HG03354 (cell line): ENCODE results near the gene OR52A5.

Source experiments
- ATAC-seq: cut with Tn5 transposase; IDR thresholded peaks from one replicate; pipeline ENCODE4 v1.9.1; 2021; ENCODE audit warnings: mild to moderate bottlenecking; ENCODE audit not compliant: unreplicated experiment, poor library complexity, severe bottlenecking

Gene OR52A5

DNA sequence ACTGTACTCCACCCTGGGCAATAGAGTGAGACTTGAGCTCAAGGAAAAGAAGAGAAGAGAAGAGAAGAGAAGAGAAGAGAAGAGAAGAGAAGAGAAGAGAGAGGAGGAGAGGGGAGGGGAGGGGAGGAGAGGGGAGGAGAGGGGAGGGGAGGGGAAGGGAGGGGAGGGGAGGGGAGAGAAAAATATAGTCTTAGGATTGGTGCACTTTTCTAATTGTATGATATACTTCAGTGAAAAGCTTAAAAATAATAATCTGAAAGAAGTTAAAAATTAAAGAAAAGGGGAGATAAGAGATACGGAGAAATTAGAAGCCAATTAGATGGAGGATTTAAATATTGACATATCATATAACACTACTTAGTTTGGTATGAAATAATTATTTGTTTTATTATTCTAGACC, 19.3 kb downstream of the OR52A5 start:
- ATAC-seq: no peak

DNA sequence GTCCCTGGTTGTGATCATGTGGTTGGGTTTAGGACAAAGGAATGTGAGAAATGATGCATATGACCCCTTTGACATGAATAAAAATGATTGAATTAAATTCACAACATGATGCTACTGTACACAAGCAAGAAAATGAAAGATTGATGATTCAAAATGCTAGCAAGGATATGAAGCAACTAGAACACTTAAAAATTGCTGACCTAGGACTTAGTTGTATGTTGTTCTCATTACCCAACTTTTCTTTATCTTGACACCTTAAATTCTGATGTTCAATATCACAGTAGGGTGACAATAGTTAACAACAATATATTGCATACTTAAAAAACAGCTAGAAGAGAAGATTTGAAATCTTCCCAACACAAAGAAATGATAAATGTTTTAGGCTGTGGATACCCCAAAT, 20.6 kb downstream of the OR52A5 start:
- no peak for ATAC-seq

DNA sequence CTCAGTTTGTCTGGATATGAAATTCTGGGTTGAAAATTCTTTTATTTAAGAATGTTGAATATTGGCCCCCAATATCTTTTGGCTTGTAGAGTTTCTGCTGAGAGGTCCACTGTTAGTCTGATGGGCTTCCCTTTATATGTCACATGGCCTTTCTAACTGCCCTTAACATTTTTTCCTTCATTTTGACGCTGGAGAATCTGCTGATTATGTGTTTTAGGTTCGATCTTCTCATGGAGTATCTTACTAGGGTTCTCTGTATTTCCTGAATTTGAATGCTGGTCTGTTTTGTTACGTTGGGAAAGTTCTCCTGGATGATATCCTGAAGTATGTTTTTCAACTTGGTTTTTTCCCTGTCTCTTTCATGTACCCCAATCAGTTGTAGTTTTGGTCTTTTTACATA, 22.8 kb downstream of the OR52A5 start:
- no peak for ATAC-seq

DNA sequence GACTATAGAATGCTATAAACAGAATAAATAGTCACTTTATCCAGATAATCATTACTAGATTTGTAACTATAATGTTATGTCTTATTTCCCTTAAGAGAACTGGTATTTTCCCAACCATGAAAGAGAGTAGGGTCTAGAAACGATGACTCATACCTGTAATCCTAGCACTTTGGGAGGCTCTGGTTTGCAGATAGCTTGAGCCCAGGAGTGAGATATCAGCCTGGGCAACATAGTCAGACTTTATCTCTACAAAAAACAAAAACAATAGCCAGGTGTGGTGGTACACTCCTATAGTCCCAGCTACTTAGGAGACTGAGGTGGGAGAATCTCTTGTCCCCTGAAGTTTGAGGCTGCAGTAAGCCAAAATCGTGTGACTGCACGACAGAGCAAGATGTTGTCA, 30.9 kb downstream of the OR52A5 start:
- no peak for ATAC-seq

DNA sequence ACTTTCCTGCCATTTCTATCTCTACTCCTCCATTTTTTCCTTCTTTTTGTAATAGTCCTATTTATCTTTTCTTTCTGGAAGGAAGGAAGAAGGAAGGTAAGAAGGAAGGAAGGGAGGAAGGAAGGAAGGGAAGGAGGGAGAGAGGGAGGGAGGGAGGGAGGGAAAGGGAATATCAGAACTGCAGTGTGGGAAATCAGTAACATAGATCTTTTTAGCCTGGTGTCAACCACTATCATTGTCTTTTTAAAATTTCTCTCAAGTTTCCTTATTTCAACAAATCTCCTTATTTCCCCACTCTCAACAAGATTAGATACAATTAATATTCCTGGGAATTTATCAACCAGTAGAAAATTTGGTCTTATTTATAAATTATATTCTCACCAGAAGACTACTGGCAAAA, 35.1 kb downstream of the OR52A5 start:
- no peak for ATAC-seq

DNA sequence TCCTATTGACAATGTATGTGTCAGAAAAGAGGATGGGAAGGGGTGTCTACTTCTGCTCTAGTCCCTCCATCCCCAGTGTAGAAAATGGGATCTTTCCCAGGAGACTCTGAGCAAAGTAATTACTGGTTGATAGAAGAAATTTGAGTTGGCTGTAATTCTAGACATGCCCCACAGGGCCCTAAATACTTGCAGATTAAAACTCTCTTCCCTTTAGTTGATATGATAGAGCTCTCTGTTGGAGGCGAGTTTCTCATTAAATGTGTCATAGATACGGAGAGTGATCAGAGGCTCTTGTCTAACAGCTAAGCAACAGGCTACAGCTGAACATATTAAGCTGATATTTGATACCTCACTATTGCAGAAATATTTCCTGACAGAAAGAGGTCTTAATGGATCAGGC, 35.9 kb downstream of the OR52A5 start:
- no peak for ATAC-seq

DNA sequence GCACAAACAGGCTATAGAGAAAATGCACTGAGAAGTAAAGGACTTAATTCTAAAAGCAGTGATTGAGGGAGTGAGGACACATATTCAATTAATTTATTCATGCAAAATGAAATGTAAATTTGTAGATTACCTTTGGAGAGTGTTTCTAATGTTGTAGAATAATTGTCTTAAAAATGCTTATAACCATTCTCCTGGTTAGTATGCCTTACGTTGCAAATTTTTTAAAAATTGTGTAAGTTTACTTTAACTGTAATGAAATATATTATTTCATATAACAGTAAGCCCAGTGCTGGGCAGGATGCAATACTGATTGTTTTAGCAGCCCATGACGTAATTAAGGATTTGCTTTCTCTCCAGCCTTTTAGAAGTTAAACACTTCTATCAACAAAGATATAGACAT, 42.1 kb downstream of the OR52A5 start:
- no peak for ATAC-seq

DNA sequence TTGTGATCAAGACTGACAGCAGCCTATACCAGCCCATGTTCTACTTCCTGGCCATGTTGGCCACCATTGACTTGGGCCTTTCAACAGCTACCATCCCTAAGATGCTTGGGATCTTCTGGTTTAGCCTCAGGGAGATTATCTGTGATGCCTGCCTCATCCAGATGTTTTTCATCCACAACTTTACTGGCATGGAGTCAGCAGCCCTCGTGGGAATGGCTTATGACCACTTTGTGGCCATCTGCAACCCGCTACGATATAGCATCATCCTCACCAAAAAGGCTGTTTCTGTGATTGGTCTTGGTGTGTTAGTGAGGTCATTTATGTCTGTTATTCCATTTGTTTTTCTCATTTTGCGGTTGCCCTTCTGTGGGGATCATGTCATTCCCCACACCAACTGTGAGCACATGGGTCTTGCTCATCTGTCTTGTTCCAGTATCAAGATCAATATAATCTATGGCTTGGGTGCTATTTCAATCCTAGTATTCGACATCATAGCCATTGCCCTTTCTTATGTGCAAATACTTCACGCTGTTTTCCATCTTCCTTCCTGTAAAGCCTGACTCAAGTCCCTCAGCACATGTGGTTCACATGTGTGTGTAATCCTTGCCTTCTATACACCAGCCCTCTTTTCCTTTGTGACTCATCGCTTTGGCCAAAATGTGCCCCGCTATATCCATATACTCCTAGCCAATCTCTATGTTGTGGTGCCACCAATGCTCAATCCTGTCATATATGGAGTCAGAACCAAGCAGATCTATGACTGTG, 45.2 kb downstream of the OR52A5 start:
- ATAC-seq: no peak

DNA sequence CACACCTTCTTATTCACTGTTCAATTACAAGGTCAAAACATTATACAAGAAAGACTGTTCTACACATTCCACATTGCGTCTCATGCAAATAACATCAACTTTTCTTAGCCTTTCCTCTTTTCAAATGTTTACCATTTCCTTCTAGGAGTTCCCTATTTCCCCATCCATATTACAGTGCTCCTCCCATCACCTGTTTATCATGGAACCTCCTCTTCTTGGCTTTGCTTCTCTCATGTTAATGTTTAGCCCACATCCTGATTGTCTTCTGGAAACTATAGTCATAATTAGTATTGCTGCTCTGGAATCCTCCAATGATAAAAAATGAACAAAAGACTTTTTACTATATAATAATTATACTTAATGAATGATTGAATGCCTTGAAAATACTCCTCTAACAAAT, 47.5 kb downstream of the OR52A5 start:
- ATAC-seq: no peak

DNA sequence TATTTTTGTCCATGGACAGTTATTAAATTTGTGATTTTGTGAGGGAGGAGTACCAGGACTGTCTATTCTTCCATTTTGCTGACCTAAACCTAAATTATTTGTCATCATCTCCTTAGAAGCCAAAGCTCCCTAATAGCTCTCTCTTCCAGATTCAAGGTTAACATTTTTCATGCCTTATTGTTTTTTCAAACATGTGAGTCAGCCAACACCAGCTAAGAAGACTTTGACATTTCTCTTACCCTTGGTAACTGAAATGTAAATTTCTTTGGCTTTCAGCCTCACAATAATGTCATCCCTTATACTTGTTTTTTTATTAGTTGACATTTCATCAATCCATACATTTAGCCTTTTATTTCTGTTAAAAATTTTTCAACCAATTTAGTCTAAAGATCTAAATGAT, 49.6 kb downstream of the OR52A5 start:
- no peak for ATAC-seq

DNA sequence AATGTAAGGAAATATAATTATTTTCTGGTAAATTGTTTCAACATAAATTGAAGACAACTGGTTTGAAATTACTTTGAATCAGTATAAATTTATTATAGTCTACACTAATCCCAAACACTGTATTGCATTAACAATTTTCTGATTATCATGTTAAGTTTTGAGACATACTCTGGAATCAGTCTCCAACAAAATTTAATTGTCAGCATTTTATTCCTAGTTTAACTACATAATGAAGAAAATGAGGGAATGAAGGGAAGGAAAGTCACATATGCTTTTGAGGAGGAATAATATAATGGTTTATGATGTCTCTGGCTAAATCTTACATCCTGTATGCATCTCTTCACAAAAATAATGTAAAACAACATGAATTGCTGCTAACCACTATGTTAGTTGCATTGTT, 54.6 kb downstream of the OR52A5 start:
- no peak for ATAC-seq

DNA sequence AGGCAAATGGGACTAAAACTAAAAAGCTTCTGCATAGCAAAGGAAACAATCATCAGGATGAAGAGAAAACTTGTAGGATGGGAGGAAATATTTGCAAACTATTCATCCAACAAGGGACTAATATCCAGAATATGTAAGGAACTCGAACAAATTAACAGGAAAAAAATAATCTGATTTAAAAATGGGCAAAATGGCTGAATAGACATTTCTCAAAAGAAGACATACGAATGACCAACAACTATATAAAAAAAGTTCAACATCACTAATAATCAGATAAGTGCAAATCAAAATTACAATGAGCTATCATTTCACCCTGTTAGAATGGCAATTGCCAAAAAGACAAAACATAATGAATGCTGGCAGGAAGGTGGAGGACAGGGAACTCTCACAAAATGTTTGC, 56.8 kb downstream of the OR52A5 start:
- ATAC-seq: no peak
